ENCODE data around the gene CFAP100. TPM values are rescaled to one million over a fixed set of nuclear protein-coding genes. Genes with fewer than 3 reads are reported as not detected.

The CFAP100 gene
- total RNA-seq, 4 donors from 2014 or later, result not detected

- H3K27ac ChIP-seq, result no peak overlapping the region
- TF ChIP-seq POLR2A (IDR thresholded peaks at IDR 0.05), result no peak
- TF ChIP-seq CTCF (IDR thresholded peaks at IDR 0.05), result no peak
- 70 to 82% methylated on average over 8 of the region's 8 CpGs for WGBS, 2 donors
- intact Hi-C loops (cut with DNase I), result no loop called here
- no peaks in the 10 kb centered on the region for H3K9me3 ChIP-seq
- H3K4me3 ChIP-seq, result no peak overlapping the region
- peaks cover 40 to 92% (median 75%) of the 10 kb centered on the region in 3 donors for H3K36me3 ChIP-seq
- no peaks in the 10 kb centered on the region for H3K27me3 ChIP-seq
- H3K4me1 ChIP-seq, result peaks cover 5 to 38% (median 6%) of the 10 kb centered on the region in 3 donors
- no peak for DNase-seq
Observed at GRCh38 chr3:126467611-126467955, 72.9 kb downstream of the CFAP100 start.

DNA sequence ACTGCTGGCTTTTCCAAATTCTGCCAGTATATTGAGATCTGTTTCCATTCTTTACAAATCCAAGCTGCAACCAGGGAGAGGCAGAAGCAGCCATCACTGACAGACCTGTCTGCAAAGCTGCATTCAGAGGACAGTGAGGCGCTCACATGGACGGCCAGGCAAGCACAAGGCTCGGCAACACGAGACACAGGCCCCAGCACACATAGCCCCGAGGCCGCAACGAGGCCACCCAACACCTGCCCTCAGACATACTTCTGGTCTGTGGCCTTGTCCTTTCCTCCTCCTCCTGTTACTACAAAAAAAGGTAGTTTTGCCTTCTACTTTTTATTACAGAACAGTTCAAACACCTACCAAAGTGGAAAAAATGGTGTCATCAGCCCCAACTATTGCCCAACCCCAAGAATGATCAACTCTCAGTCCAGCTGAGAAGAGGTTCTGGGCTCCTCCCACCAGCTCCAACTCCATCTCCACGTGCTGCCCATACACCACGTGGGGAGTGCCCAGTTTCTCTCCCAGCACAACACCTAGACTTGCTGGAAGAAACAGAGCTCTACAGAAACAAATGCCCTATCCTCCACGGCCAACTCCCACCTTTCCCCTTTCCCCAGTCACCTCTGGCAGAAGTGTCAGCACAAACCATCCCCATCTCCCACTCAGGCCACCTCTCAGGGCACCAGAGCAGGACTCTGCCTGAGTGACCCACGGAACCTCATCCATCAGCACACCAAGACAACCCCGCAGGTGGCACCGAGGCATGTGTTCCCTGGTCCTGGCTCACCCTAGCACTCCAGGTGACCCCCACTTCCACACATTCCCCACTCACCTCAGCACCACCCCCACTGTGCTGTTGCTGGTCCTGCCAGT is 73.6 kb downstream of the CFAP100 start:
- 71 to 75% methylated on average over 8 to 11 of the region's 13 CpGs for WGBS, 2 donors
- TF ChIP-seq CTCF (IDR thresholded peaks at IDR 0.05) (no peak), POLR2A (IDR thresholded peaks at IDR 0.05) (no peak)
- Histone ChIP-seq H3K36me3 (peaks cover 40 to 86% (median 68%) of the 10 kb centered on the region in 3 donors), H3K4me3 (no peak overlapping the region), H3K4me1 (peaks cover 12 to 44% (median 13%) of the 10 kb centered on the region in 3 donors), H3K27ac (no peak overlapping the region), H3K9me3 (no peaks in the 10 kb centered on the region), H3K27me3 (no peaks in the 10 kb centered on the region)
- intact Hi-C loops (cut with DNase I), result no loop called here
- no peak for DNase-seq

DNA sequence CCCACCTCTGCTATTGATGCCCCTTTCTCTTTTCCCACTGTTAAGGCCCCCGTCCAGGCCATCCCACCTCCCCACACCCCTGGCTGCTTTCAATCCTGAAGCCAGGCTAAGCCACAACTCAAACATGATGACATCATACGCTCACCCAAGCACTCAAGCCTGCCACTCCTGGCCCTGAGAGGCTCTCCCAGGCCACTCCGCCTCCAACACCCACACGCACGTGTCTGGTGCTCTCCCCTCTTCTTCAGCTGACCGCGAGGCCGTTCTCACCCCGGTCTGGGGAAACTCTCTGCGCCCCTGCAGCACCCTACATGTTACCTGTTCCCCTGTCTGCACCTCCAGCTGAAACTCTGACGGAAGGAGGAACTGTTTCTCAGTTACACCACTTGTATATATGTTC is 74.8 kb downstream of the CFAP100 start:
- H3K27ac ChIP-seq, result no peak overlapping the region
- peaks cover 40 to 73% (median 60%) of the 10 kb centered on the region in 3 donors for H3K36me3 ChIP-seq
- H3K27me3 ChIP-seq, result no peaks in the 10 kb centered on the region
- H3K9me3 ChIP-seq, result no peaks in the 10 kb centered on the region
- H3K4me3 ChIP-seq, result no peak overlapping the region
- peaks cover 24 to 57% (median 25%) of the 10 kb centered on the region in 3 donors for H3K4me1 ChIP-seq
- WGBS, 2 donors, result 90 to 92% methylated on average over 11 of the region's 11 CpGs
- intact Hi-C loops (cut with DNase I), result no loop called here
- no peak for DNase-seq
- TF ChIP-seq CTCF (IDR thresholded peaks at IDR 0.05) (no peak), POLR2A (IDR thresholded peaks at IDR 0.05) (no peak)

DNA sequence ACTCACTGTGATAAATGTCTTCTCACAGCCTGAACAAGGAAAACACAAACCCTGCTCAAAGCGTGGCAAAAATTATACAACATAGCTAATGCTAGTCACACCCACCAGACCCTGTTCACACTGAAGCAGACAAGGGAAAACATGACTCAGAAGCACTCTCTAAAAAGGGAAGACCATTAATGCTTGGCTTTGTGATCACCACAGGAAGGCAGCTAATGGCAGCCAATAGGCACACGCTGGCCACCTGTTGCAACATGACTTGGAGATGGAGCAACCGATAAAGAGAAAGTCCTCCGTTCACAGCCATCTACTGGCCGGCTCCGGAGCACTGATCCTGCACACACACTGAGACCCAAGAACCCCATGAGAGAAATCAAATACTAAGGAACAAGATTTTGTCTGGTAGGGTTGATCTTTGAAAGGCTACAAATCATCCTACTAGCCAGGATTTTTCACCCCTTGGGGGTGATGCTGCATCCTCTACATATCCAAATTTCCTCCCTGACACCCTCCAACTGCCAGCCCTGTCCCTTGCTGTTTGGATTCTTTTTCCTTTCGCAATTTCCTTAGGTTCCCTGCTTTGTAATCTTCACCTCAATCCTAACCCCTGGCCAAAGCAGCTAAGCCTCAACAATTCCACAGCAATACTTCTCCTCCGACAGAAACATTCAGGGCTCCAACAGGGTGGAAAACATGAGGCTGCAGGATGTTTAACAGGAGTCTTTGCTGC is 77.7 kb downstream of the CFAP100 start:
- intact Hi-C loops (cut with DNase I), result no loop called here
- WGBS, 2 donors, result 17 to 32% methylated on average over 8 of the region's 8 CpGs
- H3K4me1 ChIP-seq, result peaks cover 35 to 63% (median 36%) of the 10 kb centered on the region in 3 donors

More for the DNA sequence above, 77.7 kb downstream of the CFAP100 start:
- peak overlapping the region in 2 of 4 donors; percentile 75 to 92 for H3K4me3 ChIP-seq
- no peak for DNase-seq
- H3K9me3 ChIP-seq, result no peaks in the 10 kb centered on the region
- H3K36me3 ChIP-seq, result peaks cover 21 to 44% (median 31%) of the 10 kb centered on the region in 3 donors
- no peaks in the 10 kb centered on the region for H3K27me3 ChIP-seq
- H3K27ac ChIP-seq, result peak overlapping the region; percentile 52 to 68 (median 62)
- TF ChIP-seq POLR2A (IDR thresholded peaks at IDR 0.05), result no peak
- peak in 1 of 6 experiments; percentile 13 for TF ChIP-seq CTCF (IDR thresholded peaks at IDR 0.05)

Measured in esophagus squamous epithelium (tissue), 5 donors.